GM18511 (cell line): Measurements from ENCODE around the gene NPPB.

ENCODE experiments used
- ATAC-seq: cut with Tn5 transposase; IDR thresholded peaks from one replicate; pipeline ENCODE4 v1.9.1; 2021; ENCODE audit warnings: mild to moderate bottlenecking, moderate library complexity; ENCODE audit not compliant: unreplicated experiment

Gene NPPB

DNA sequence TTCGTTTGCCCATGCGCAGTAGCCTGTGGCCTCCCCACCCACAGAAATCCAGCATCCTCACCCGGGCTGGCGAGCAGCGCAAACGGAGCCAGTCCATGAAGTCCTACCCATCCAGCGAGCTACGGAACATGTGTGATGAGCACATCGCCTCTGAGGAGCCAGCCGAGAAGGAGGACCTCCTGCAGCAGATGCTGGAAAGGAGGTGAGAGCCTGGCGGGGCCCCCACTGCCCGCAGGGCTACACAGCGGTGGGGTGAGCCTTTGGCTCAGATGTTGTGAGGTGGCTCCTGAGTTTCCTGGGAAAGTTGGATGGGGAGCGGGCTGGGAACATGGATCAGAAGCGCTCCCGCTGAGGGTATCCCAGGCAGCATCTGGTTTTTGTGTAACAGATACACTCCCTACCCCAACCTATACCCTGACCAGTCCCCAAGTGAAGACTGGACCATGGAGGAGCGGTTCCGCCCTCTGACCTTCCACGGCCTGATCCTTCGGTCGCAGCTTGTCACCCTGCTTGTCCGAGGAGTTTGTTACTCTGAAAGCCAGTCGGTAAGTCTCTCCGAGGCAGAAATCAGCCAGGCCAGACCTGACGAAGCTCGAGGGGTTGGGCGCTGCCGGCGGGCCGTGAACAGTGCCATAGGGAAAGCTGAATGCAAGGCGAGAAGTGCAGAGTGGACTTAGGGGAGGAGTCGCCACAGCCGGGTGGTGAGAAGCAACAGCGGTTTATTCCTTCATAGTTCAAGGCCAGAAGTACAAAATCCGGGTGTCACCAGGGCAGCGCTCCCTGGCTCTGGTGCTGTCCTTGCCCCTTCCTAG lies 21.6 kb downstream of the NPPB start:
- no peak for ATAC-seq

DNA sequence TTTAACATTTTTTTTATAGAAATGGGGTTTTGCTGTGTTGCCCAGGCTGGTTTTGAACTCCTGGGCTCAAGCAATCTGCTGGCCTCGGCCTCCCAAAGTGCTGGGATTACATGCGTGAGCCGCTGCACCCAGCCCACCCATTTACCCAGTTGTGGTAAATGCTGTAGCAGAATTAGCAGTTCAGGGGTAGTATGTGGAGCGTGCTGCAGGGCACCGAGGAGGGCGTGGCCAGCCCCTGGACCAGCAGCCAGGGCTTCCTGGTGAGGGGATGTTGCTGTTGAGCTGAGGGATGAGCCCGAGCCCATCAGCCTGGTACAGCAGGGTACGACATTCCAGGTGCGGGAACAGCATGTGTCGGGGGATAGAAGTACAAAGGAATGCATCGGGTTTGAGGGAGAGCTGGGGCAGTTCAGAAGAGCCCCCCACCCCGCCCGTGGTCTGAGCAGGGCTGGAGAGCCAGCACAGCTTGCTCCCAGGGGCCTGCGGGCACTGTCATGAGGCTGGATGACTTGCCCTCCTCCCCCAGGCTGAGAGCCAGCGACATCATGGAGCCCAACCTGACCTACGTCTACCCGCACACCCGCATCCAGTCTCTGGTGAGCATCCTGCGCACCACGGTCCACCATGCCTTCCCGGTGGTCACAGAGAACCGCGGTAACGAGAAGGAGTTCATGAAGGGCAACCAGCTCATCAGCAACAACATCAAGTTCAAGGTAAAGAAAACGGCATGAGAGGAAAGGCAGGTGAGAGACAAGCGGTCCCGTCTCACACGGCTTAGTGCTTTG lies 23.1 kb downstream of the NPPB start:
- ATAC-seq, result no peak

DNA sequence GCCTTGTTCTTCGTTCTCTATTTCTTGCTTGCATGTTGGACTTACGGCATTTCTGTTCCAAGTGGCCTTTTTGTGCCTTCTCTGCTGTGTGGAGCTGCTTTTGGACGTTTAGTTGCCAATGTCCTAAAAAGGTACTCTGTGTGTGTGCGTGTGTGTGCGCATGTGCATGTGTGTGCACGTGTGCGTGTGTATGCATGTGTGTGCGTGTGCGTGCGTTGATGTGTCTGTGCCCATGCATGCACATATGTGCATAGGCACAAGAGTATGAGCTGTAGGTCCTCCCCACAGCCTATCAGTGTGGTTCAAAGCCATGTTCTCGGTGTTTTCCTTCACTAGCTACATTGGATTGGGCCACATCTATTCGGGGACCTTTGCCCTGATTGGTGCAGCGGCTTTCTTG lies 24.8 kb downstream of the NPPB start:
- ATAC-seq, result no peak

DNA sequence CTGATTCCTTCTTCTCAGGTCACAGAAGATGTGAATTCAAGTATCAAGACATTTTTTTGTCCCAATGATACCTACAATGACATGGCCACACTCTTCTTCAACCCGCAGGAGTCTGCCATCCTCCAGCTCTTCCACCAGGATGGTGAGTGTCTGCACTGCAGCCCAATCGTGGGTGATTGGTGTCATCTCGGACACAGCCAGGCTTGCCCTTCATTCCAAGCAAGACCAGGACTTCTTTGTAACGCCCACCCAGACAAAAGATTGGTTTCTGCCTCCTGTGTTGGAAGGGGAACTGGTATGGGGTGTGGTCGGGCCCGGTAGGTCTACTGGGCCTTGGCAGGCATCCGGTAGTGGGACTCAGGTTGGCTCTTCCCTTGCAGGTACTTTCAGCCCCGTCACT lies 25.2 kb downstream of the NPPB start:
- no peak for ATAC-seq

DNA sequence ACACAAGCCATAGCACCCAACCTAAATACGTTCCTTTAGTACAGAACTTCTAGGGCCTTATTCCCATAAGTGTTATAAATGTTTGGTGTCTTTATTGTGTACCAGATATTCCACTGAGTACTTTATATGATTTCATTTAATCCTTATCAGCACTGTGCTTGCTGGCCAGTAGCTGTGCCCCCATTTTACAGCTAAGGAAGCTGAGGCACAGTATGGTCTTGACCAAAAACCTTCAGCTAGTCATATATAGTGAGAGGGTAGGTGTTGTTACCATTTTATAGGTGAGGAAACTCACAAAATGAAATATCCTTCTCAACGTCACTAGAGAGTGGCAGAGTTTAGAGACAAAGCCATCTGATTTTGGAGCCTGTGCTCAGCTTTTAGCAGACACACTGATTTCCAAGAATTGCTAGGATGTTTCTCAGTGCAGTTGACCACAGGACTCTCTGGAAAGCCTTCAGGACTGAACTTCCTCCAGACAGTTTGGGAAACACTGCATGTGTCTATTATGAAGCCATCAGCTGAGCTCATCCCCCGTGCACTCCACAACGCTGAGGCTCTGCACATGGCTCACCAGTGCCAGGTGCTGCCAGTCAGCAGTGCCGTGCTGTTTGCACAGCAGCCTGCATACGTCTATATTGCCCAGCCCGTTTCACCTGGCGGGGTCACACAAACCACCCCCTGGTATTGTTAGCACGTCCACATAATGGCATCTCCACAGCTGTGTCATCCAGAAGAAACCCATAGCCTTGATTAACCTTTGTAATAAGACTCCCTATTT lies 26.6 kb downstream of the NPPB start:
- ATAC-seq, result no peak

DNA sequence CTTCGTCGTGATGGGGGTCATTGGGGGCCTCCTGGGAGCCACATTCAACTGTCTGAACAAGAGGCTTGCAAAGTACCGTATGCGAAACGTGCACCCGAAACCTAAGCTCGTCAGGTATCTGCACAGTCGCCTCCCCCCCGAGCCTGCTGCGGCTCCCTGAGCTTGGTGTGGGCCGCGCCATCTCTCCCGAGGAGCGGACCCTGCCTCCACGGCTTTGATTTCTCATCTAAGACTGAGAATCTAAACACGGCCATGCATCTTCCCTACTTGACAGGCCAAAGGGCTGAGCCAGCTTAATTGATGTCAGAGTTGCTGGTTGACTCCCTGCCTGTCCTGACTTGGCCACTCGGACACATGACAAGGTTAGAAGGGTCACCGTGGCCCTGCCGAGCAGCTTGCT lies 30.2 kb downstream of the NPPB start:
- ATAC-seq, result no peak

DNA sequence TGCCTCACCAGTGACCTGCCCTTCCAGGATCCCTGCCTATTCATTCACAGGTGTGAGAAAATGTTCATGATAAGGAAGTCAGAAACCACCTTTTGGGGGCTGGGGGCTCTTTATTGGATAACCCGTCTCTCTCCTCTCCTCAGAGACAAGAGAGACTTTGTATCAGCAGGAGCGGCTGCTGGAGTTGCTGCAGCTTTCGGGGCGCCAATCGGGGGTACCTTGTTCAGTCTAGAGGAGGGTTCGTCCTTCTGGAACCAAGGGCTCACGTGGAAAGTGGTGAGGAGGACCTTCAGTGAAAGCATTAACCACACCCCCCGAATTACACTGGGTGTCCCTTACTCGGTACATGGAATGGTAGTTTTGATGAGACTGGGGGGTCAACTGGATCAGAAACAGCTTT lies 31.8 kb downstream of the NPPB start:
- ATAC-seq, result no peak

DNA sequence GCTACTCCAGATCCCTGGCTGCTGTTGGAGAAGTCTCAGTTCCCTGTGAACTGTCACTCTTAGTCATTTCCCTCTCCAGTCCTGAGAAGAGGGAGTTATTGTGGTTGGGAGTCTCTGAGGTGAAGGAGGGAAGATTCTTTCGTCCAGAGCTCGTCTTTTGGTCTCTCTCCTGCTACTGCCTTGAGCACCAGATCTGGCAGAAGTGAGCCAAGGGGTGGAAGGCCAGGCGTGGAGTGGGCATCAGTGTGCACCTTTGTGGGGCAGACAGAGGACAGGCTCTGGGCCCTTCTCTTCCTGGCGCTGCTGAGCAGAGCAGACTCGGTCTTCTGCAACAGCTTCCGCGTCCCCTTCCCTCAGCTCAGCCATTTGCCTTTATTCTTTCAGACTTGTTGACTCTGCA lies 33.6 kb downstream of the NPPB start:
- ATAC-seq, result no peak

DNA sequence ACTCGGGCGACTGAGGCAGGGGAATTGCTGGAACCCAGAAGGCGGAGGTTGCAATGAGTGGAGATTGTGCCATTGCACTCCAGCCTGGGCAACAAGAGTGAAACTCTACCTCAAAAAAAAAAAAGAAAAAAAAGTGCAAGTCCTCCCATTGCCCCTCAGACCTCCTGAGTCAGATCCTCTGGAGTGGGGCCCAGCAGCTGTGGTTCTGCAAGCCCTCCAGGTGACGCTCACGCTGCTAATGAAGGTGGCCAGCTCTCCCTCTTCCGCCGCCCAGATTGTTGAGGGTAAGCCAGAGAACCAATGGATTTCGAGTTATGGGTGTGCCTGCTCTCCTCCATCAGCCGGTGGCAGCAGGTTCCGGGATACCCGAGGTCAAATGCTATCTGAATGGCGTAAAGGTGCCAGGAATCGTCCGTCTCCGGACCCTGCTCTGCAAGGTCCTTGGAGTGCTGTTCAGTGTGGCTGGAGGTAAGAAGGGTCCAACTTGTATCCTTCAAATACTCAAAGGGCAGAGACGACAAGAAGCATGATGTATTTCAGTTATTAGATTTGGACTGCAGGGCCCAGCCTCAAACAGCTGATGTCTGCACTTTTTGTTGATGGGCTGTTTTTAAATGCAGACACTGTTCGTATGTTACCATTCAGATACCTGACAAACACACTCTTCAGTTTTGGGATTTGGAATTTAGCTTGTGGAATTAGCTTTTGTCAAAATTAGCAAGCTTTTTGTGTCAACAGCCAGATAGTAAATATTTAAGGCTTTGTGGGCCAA lies 35.2 kb downstream of the NPPB start:
- no peak for ATAC-seq

DNA sequence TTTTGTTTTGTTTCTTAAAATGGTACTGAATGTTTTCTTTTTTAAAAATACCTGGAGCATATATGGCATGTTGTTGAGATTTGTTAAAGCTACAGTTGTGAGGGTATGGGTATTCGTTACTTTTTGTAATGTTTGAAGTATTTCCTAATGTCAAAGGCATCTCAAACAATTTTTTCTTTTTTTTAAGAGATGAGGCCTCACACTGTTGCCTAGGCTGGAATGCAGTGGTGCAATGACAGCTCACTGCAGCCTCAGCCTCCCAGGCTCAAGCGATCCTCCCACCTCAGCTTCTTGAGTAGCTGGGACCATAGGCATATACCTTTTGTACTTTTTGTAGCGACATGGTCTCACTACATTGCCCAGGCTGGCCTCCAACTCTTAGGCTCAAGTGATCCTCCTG lies 36.7 kb downstream of the NPPB start:
- ATAC-seq, result no peak

DNA sequence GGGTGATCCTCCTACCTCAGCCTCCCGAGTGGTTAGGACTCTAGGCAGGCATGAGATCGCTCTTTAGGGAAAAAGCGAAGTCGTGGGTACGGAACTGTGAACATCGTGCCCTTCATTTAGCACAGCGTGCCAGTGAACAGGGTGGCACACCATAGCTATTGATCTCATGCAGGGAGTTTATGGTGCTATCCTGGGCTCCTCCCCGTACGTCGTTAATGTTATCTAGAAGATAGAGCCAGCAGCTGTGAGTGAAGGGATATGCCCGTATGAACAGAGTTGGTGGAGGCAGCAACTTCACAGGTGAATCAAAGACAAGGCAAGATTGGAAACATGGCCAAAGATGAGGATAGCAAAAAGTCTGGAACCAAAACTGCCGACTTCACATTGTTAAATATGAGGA lies 41.6 kb downstream of the NPPB start:
- ATAC-seq, result no peak

DNA sequence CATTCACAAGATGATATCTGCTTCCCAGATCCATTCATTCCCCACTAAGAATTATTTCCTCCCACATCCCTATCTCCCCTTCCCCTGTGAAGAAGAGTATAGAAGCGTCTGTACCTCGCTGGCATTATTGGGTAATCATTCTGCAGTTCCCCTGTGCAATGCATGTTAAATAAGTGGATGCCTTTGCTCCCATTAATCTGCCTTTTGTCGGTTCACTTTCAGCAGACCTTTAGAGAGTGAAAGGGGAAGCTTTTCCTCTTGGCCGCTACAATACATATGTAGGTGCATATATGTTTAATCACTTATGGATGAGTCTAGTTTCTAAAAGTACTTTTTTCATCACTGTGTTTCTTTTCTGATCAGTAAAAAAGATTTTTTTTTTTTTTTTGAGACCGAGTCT lies 45.7 kb downstream of the NPPB start:
- no peak for ATAC-seq
